ENCODE data around the gene GGT5.
"Not testable (repeated sequence)": the region's sequence is repeated elsewhere in the genome, so short reads cannot be mapped to it uniquely, and the experiment has no call there.

GGT5 gene

DNA sequence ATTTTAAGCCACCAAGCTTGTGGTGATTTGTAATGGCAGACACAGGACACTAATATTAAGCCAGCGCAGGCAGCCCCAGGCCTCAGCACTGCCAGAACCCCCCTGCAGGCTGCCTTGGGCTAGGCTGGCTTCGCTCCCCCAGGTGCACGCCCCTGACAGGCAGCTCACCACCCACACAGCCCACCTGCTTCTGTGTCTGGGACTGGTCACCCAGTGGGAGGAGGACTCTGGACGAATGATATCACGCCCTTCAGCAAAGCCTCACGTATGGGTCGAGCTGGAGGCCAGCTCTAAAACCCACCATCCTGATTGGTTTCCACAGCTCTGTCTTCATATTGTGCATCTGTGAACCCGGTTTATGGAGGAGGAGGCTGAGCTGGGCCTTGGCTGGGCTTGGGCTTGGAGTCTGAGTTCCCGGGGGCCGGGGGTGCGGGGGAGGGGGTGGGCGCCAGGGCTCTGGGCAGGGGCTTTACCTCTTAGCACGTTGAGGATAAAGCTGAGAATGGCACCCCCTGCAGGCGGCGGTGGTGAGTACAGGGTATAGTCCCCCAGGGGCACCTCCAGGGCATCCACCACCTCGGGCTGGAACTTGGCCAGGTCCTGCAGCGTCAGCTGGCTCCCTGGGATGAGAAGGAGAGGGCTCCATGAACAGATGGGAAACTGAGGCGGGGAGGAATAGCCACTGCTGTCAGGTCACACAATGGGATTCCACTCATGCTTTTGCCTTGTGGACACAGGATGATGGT is 13.8 kb downstream of the GGT5 start:
- DNase-seq, result peak; percentile 71

DNA sequence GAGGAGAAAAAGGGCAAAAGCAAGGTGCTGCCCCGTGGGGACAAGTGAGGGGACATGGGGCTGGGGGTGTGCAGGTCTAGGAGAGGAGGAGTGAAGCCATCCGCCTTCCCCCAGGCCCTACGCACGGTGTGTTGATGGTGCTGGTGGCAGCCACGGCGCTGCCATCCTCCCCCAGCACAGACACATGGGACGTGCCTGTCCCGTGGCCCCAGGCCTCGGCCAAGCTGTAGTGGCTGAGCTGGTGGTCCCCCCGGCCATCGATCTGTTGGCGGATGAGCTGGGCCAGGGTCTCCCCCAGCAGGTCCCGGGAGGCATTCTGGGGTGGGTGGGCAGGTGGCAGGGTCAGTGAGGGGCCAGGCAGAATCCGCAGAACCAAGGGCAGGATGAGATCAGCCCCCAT is 18.9 kb downstream of the GGT5 start:
- DNase-seq, result no peak

DNA sequence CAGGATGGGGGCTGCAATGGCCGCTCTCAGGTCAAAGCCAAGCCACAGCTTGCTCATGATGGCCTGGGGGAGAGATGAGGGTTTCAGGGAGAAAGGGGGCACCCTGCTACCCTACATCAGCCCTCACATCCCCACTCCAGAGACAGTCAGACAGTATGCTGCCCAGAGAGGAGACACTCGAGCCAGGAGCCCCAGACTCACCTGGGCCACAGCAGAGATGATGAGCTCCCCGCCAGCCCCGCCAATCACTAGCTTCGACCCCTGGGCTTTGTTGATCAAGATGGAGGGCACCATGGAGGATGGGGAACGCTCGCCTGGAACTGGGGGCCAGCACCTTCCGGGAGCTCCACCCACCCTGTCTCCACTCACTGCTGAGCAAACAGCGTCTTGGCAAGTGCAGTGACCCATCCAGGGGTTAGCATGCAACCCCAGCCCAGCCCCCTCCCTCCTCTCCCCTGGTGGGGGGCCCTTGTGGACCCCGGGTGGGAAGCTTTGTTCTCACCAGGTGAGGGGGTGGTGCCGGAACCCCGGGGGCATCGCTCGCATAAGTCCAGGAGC is 19.8 kb downstream of the GGT5 start:
- no peak for DNase-seq

DNA sequence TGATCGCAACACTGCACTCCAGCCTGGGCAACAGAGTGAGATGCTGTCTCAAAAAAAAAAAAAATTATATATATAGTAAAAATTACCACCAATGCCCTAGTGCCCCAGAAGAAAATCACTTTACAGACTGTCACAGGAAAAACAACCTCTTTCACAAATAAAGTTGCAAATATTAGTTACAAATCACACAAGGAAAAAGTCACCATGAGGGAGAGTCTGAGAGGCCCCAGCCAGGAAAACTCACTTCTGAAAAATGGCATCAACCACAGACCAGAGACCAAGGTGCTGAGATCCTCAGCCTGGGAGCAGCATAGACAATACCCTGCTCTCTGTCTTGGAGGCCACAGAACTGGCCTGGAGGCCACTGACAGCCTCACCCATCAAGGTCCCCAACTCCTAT is 20.4 kb downstream of the GGT5 start:
- DNase-seq, result no peak

DNA sequence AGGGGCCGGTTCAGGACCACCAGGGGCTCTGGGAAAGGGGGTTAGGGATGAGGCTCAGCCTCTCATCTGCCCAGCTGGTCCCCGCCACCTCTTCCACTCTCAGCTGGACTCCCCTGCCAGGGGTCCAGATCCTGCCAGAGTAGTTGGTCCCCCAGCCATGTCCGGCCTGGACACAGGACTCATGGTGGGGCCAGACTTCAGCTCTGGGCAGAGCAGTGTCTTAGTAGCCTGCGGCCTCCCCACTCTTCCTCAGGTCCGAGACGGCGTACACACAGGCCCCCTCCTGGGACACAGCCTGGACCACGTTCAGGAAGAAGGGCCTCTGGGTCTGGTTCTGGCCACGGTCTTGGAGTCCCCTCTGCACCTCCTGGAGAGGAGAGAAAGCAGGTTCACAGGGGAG is 25.1 kb downstream of the GGT5 start:
- no peak for DNase-seq

- DNase-seq, result no peak
Measured at GRCh38 chr22:24217384-24217783, 27.5 kb downstream of the GGT5 start.

DNA sequence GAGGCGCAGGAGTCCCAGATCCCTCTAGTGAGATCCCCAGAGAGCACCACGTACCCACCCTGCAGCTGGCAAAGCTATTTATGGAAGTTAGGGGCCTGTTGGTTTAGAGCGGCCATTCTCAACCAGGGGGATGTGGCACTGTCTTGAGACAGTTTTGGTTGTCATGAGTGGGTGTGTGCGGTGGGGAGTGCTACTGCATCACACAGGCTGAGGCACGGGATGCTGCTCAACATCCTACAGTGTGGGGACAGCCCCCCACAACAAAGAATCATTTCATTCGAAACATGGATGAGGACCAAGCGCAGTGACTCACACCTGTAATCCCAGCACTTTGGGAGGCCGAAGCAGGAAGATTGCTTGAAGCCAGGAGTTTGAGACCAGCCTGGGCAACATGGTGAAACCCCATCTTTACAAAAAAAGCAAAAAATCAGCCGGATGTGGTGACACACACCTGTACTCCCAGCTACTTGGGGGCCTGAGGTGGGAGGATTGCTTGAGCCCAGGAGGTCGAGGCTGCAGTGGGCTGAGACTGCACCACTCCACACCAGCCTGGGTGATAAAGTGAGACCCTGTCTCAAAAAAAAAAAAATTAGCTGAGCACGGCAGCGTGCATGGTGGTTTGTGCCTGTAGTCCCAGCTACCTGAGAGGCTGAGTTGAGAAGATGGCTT is 28.2 kb downstream of the GGT5 start:
- no peak for DNase-seq

DNA sequence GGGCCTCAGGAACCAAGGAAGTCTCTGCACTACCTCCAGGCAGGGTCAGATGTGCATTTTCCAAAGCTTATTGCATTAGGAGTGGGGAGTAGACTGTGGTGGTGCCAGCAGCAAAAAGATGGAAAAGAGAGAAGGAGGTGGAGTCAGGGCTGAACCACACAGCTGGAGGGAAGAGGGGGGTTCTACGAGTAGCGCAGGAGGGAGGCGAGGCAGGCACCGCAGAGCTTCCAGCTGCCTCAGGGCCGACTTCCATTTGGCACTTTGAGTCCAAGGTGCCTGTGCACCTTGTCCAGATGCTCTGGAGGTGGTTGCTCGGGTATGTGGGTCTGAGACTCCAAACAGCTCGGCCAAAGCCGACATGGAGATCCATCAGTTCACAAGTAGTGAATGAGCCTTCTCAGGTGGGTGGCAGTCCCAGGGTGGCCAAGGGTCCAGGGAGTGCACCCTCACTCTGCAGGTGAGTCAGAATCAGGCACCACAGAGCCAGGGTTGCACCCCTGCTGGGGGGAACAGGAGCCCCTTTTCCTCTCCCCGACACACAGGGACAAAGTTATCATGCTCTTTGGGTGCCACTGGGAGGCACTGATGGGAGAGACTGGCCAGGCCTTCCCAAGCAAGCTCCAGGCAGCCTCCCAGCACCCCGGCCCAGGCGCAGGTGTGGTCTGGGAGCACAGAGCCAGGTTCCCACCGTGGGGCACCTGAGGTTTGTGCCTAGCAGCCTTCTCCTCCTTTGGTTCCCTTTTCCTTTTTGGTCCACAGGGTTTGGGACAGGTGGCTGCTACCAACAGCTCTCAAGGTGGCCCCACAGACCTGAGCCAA is 30.2 kb downstream of the GGT5 start:
- no peak for DNase-seq

- not testable (repeated sequence) for DNase-seq
Measured at GRCh38 chr22:24213111-24213510, 31.8 kb downstream of the GGT5 start.

DNA sequence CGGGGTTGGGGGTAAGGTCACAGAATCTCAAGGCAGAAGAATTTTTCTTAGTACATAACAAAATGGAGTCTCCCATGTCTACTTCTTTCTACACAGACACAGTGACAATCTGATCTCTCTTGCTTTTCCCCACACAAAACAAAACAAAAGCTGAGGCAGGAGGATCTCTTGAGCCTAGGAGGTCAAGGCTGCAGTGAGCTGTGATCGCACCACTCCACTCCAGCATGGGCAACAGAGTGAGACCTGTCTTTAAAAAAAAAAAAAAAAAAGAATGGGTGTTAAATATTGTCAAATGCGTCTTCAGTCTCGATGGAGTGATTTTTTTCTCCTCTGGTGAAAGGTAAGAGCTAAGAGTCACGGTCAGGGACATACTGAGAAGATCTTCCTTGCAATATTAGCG is 33.2 kb downstream of the GGT5 start:
- not testable (repeated sequence) for DNase-seq

- not testable (repeated sequence) for DNase-seq
Measured at GRCh38 chr22:24210409-24210808, 34.5 kb downstream of the GGT5 start.

GRCh38 chr22:24209687-24210086 is 35.2 kb downstream of the GGT5 start:
- DNase-seq, result no peak

GRCh38 chr22:24209016-24209415 is 35.9 kb downstream of the GGT5 start:
- DNase-seq, result no peak

- no peak for DNase-seq
Measured at GRCh38 chr22:24208012-24208749, 36.7 kb downstream of the GGT5 start.

DNA sequence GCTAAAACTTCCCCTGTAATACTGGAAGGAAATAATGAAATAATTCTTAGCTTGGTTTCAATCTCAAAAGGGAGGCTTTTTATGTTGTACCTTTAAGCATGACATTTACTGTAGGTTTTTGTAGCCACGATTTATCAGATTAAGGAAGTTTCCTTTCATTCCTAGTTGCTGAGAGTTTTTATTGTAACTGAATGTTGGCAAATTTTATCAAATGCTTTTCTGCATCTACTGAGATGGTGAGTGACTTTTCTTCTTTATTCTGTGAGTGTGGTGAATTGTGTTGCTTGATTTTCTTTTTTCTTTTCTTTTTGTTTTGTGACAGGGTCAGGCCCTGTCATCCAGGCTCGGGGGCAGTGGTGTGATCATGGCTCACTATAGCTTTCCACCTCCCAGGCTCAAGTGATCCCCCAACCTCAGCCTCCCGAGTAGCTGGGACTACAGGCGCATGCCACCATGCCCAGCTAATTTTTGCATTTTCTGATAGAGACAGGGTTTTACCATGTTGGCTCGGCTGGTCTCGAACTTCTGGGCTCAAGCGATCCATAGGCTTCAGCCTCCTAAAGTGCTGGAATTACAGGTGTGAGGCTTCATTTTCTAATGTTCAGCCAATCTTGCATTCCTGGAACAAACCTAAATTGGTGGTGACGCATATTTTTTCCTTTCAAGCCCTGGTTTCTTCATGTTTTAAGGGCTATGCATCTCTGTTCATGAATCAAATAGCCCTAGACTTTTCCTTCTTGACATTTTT is 37.4 kb downstream of the GGT5 start:
- DNase-seq, result no peak

- DNase-seq, result not testable (repeated sequence)
Measured at GRCh38 chr22:24206460-24207263, 38.2 kb downstream of the GGT5 start.

DNA sequence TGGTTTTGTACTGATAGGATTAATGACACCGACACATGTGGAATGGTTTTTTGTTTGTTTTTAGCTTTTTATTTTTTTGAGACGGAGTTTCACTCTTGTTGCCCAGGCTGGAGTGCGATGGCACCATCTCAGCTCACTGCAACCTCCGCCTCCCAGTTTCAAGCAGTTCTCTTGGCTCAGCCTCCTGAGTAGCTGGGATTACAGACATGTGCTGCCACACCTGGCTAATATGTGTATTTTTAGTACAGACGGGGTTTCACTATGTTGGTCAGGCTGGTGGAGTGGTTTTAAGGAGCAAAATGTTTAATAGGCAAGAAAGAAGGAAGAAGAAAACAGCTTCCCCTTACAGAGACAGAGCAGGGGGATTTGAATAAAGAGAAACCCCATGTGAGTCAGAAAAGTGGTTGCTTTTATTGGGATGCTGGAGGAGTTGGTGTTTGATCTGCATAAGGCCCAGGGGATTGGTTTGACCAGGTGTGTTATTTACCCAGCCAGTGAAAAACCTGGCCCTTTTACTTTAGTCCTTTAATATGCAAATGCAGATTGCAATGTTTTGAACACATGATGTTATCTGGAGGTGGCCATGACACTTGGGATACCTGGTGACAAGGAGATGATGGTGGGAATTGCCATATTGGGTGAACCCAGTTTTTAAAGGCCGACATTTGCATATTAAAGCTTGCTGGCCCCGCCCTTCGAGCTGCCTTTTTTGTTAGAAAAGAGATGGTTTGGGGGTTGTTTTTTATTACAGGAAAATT is 39.3 kb downstream of the GGT5 start:
- no peak for DNase-seq

- DNase-seq, result not testable (repeated sequence)
Measured at GRCh38 chr22:24203856-24204255, 41.0 kb downstream of the GGT5 start.

DNA sequence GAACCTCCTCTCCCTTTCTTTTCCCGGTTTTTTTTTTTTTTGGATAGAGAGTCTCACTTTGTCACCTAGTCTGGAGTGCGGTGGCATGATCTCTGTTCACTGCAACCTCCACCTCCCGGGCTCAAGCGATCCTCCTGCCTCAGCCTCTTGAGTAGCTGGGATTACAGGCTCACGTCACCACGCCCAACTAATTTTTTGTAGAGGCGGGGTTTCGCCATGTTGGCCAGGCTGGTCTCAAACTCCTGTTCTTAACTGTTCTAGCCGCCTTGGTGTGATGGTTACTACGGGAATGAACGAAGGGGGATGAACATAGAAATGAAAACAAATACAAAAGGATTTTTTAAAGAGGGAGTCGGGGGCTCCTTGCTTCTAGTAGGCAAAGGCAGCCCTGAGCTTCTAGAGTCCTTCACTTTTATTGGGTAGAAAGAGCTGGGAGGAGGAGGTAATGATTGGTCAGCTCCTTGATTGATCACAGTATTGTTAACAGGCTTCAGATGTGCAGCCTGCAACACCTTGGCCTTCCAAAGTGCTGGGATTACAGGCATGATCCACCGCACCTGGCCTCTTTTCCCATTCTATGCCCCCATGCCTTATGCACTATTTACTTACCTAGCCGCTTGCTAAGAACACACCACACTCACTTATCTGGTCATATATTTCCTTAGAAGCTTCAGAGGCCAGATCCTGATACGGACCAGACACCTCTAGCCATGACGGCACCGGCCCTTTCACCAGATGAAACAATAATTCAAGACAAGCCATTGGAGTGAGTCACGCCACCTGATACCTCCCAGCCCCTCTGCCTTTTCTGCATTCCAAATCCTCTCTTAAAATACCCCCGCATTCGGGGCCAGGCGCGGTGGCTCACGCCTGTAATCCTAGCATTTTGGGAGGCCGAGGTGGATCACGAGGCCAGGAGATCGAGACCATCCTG is 42.9 kb downstream of the GGT5 start:
- no peak for DNase-seq

Data from stimulated activated CD4-positive, alpha-beta T cell treated with anti-CD3 and anti-CD28 coated beads, Interleukin-4, amount 100 ng/mL, for 24 hours (primary cell).